ENCODE measurements around the gene DENND6B.

The DENND6B gene

GRCh38 chr22:50267591-50268390 lies 59.0 kb downstream of the DENND6B start:
- H3K4me3 Mint-ChIP-seq: no peak overlapping the region

GRCh38 chr22:50266994-50267393 lies 59.8 kb downstream of the DENND6B start:
- H3K27me3 Mint-ChIP-seq: peaks cover 84% of the 10 kb centered on the region
- H3K4me1 Mint-ChIP-seq (ENCODE audit: low read depth): peaks cover 33% of the 10 kb centered on the region

More at GRCh38 chr22:50267591-50268390, 59.0 kb downstream of the DENND6B start:
- Mint-ChIP-seq H3K36me3 (ENCODE audit: low read depth) (peaks cover 3% of the 10 kb centered on the region), H3K9me3 (no peaks in the 10 kb centered on the region), H3K27me3 (peaks cover 80% of the 10 kb centered on the region), H3K27ac (no peak overlapping the region), H3K4me1 (ENCODE audit: low read depth) (peaks cover 33% of the 10 kb centered on the region)
- intact Hi-C loops (cut with micrococcal nuclease): no loop called here

GRCh38 chr22:50264946-50265669 lies 61.7 kb downstream of the DENND6B start:
- H3K27me3 Mint-ChIP-seq: peaks cover 86% of the 10 kb centered on the region
- peaks cover 33% of the 10 kb centered on the region for H3K4me1 Mint-ChIP-seq (ENCODE audit: low read depth)
- H3K27ac Mint-ChIP-seq: no peak overlapping the region
- intact Hi-C loops (cut with micrococcal nuclease): no loop called here
- H3K36me3 Mint-ChIP-seq (ENCODE audit: low read depth): no peaks in the 10 kb centered on the region
- no peaks in the 10 kb centered on the region for H3K9me3 Mint-ChIP-seq
- H3K4me3 Mint-ChIP-seq: no peak overlapping the region

More at GRCh38 chr22:50266994-50267393, 59.8 kb downstream of the DENND6B start:
- no peak overlapping the region for H3K27ac Mint-ChIP-seq
- intact Hi-C loops (cut with micrococcal nuclease): no loop called here
- H3K9me3 Mint-ChIP-seq: no peaks in the 10 kb centered on the region
- no peaks in the 10 kb centered on the region for H3K36me3 Mint-ChIP-seq (ENCODE audit: low read depth)
- no peak overlapping the region for H3K4me3 Mint-ChIP-seq

GRCh38 chr22:50264104-50264745 lies 62.6 kb downstream of the DENND6B start:
- Mint-ChIP-seq H3K9me3 (no peaks in the 10 kb centered on the region), H3K27ac (no peak overlapping the region), H3K27me3 (peaks cover 86% of the 10 kb centered on the region), H3K4me3 (no peak overlapping the region), H3K36me3 (ENCODE audit: low read depth) (no peaks in the 10 kb centered on the region), H3K4me1 (ENCODE audit: low read depth) (peaks cover 26% of the 10 kb centered on the region)
- intact Hi-C loops (cut with micrococcal nuclease): no loop called here

- H3K4me3 Mint-ChIP-seq: no peak overlapping the region
- H3K27me3 Mint-ChIP-seq: peaks cover 85% of the 10 kb centered on the region
- no peaks in the 10 kb centered on the region for H3K36me3 Mint-ChIP-seq (ENCODE audit: low read depth)
- H3K27ac Mint-ChIP-seq: no peak overlapping the region
- H3K4me1 Mint-ChIP-seq (ENCODE audit: low read depth): peaks cover 18% of the 10 kb centered on the region
- H3K9me3 Mint-ChIP-seq: no peaks in the 10 kb centered on the region
- intact Hi-C loops (cut with micrococcal nuclease): no loop called here
Measured at GRCh38 chr22:50262973-50263617, 63.7 kb downstream of the DENND6B start.

DNA sequence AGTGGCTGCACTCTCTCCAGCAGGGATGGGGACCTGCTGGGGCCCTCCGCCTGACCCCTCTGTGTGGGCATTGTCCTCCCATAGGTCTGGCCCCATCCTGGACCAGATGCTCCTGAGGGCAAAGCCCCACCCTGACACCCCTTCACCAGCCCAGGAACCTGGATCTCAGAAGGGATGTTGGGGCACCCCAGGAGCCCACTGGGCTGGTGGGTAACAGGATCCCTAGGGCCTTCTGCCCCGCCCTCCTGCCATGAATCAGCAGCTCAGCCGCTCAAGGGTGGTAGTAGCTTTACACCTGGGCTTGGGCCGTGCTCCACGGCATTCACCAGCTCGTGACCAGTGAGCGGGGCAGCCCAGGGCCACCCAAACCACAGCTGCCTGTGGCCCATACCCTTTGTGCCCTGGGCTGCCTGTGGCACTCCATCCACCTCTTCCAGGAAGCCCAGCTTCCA lies 64.3 kb downstream of the DENND6B start:
- Mint-ChIP-seq H3K27ac (no peak overlapping the region), H3K4me3 (peak overlapping the region; percentile 35), H3K4me1 (ENCODE audit: low read depth) (peaks cover 18% of the 10 kb centered on the region), H3K36me3 (ENCODE audit: low read depth) (no peaks in the 10 kb centered on the region), H3K9me3 (no peaks in the 10 kb centered on the region), H3K27me3 (peaks cover 85% of the 10 kb centered on the region)
- intact Hi-C loops (cut with micrococcal nuclease): no loop called here

DNA sequence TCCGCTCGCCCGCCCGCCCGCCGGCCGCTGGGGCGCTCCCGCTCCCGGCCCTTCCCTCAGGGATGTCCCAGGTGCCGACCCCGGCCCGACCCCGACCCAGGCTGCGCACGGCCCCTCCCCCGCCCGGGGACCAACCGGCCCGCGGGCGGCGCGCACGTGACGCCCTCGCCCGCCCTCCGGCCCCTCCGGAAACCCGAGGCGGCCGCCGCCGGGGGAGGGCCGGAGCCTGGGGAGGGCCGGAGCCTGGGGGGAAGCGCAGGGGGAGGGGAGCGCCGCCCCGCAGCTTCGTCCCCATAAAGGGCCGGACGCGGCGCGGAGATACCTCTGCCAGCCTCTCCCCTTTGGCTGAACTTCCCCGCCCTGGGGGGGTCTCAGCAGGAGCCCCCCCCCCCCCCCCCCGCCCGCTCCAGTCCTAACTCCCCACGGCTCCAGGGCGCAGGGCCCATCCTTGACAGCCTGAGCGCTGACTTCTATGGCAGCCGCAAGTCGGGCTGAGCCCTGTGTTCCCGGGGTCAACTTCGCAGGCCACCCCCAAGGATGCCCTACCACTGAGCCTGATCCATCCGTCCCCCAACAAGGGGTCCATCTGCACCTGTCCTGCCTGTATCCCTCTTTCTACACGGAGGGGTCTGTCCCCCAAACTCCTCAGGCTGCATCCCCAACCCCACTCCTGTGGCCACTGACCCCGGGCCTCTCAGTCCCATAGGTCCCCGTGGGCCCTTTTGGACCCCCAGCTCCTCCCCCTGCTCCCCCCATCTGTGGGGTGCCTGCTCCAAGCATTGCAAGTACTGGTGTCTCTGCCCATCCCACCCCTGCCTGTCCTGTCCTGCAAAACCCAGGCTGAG lies 65.0 kb downstream of the DENND6B start, which contains the start of gene MAPK12:
Gene MAPK12 (minus strand): TSS at position 69 of the 845 bp plus-strand sequence. CDS start 174 bp downstream, outside the sequence.
- Mint-ChIP-seq H3K36me3 (ENCODE audit: low read depth) (no peaks in the 10 kb centered on the region), H3K4me1 (ENCODE audit: low read depth) (peaks cover 18% of the 10 kb centered on the region), H3K27ac (no peak within 1 kb of the TSS), H3K9me3 (no peaks in the 10 kb centered on the region), H3K4me3 (peak within 1 kb of the TSS; percentile 35), H3K27me3 (peaks cover 84% of the 10 kb centered on the region)
- intact Hi-C loops (cut with micrococcal nuclease): no loop called here

GRCh38 chr22:50260801-50261614 lies 65.8 kb downstream of the DENND6B start:
- intact Hi-C loops (cut with micrococcal nuclease): no loop called here
- Mint-ChIP-seq H3K36me3 (ENCODE audit: low read depth) (no peaks in the 10 kb centered on the region), H3K27ac (no peak overlapping the region), H3K4me3 (peak overlapping the region; percentile 34), H3K9me3 (no peaks in the 10 kb centered on the region), H3K27me3 (peaks cover 75% of the 10 kb centered on the region), H3K4me1 (ENCODE audit: low read depth) (peaks cover 18% of the 10 kb centered on the region)

GRCh38 chr22:50260434-50260800 lies 66.4 kb downstream of the DENND6B start:
- Mint-ChIP-seq H3K4me3 (no peak overlapping the region), H3K4me1 (ENCODE audit: low read depth) (peaks cover 18% of the 10 kb centered on the region), H3K9me3 (no peaks in the 10 kb centered on the region), H3K27ac (no peak overlapping the region), H3K36me3 (ENCODE audit: low read depth) (no peaks in the 10 kb centered on the region), H3K27me3 (peaks cover 70% of the 10 kb centered on the region)
- intact Hi-C loops (cut with micrococcal nuclease): no loop called here

DNA sequence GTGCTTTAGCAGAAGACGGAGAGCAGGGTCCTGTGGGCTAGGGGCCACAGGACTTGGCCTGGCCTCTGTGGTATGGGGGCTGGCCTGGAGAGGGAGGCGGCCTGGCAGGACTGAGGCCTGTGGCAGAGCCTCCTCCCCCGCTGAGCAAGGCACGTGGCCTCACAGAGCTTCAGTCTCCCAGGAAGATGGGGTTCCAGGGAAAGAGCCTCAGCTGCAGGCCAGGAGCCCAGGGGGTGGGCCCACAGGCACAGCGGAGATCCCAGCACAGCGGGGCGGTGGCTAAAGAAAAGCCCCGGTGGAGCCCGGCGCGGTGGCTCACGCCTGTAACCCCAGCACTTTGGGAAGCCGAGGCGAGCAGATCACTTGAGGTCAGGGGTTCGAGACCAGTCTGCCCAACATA lies 67.5 kb downstream of the DENND6B start:
- Mint-ChIP-seq H3K27ac (no peak overlapping the region), H3K36me3 (ENCODE audit: low read depth) (no peaks in the 10 kb centered on the region), H3K27me3 (peaks cover 59% of the 10 kb centered on the region), H3K4me3 (no peak overlapping the region), H3K4me1 (ENCODE audit: low read depth) (peaks cover 18% of the 10 kb centered on the region), H3K9me3 (no peaks in the 10 kb centered on the region)
- intact Hi-C loops (cut with micrococcal nuclease): no loop called here

All from dendritic cell treated with granulocyte-macrophage colony-stimulating factor and Interleukin-4, amounts not matched to agents 40 ng/mL and 50 ng/mL, for 4 days (primary cell).